KG1 (cell line): ENCODE measurements around the gene CLCF1.
"Not testable (repeated sequence)": the region's sequence is repeated elsewhere in the genome, so short reads cannot be mapped to it uniquely, and the experiment has no call there.

ENCODE experiments used
- DNase-seq: peaks from one replicate; lab custom pipeline; 2025; lab: John Stamatoyannopoulos, UW

The CLCF1 gene

GRCh38 chr11:67408437-67409200 is 35.2 kb upstream of the CLCF1 start:
- no peak for DNase-seq

- no peak for DNase-seq
These were observed 34.3 kb upstream of the CLCF1 start for GRCh38 chr11:67407688-67408163.

- DNase-seq: no peak
These were observed 33.7 kb upstream of the CLCF1 start for GRCh38 chr11:67406969-67407687.

- no peak for DNase-seq
These were observed 33.1 kb upstream of the CLCF1 start for GRCh38 chr11:67406420-67406968.

- DNase-seq: no peak
These were observed 32.4 kb upstream of the CLCF1 start for GRCh38 chr11:67405688-67406339.

GRCh38 chr11:67405196-67405567 is 31.8 kb upstream of the CLCF1 start:
- DNase-seq: no peak

GRCh38 chr11:67404515-67405195 is 31.3 kb upstream of the CLCF1 start:
- no peak for DNase-seq

GRCh38 chr11:67403085-67403484 is 29.7 kb upstream of the CLCF1 start:
- DNase-seq: not testable (repeated sequence)

GRCh38 chr11:67402192-67402839 is 28.9 kb upstream of the CLCF1 start:
- not testable (repeated sequence) for DNase-seq

- peak; percentile 94 for DNase-seq
These were observed 28.2 kb upstream of the CLCF1 start, which contains the start of gene PPP1CA for GRCh38 chr11:67401495-67402191. PPP1CA (minus strand) TSS chr11:67401858; CDS start chr11:67401782, 76 bp downstream.

- no peak for DNase-seq
These were observed 27.6 kb upstream of the CLCF1 start for GRCh38 chr11:67400942-67401494.

GRCh38 chr11:67400251-67400941 is 27.0 kb upstream of the CLCF1 start:
- no peak for DNase-seq

GRCh38 chr11:67398661-67399563 is 25.5 kb upstream of the CLCF1 start:
- DNase-seq: no peak

GRCh38 chr11:67397986-67398660 is 24.7 kb upstream of the CLCF1 start:
- no peak for DNase-seq

- no peak for DNase-seq
These were observed 24.1 kb upstream of the CLCF1 start for GRCh38 chr11:67397536-67397935.

GRCh38 chr11:67396587-67397389 is 23.4 kb upstream of the CLCF1 start:
- DNase-seq: no peak

GRCh38 chr11:67396259-67396581 is 22.8 kb upstream of the CLCF1 start:
- DNase-seq: no peak
